GM12865 (cell line): ENCODE measurements around the gene METTL13.

ENCODE experiments used
- DNase-seq: peaks from one replicate; pipeline ENCODE4 v3.0.0; 2010; ENCODE audit warnings: low read depth
- H3K4me3 ChIP-seq: 2 replicates; pipeline ENCODE4 v1.5.1; 2011; ENCODE audit warnings: mild to moderate bottlenecking, low read depth, low read length, control low read depth
- CTCF ChIP-seq: IDR thresholded peaks from 2 replicates; pipeline ENCODE4 v1.5.1; 2011; ENCODE audit warnings: low read length, control low read depth, low read depth, inconsistent platforms; ENCODE audit not compliant: insufficient read depth; ENCODE audit errors: missing control alignments

Gene METTL13

GRCh38 chr1:171769171-171769570 is 12.3 kb upstream of the METTL13 start:
- no peak overlapping the region for H3K4me3 ChIP-seq
- TF ChIP-seq CTCF, result no peak
- no peak for DNase-seq

GRCh38 chr1:171769754-171770153 is 11.7 kb upstream of the METTL13 start:
- DNase-seq, result no peak
- H3K4me3 ChIP-seq, result no peak overlapping the region

GRCh38 chr1:171772312-171772711 is 9.1 kb upstream of the METTL13 start:
- no peak for TF ChIP-seq CTCF
- H3K4me3 ChIP-seq, result no peak overlapping the region
- DNase-seq, result peak; percentile 16

More at GRCh38 chr1:171769754-171770153, 11.7 kb upstream of the METTL13 start:
- TF ChIP-seq CTCF, result no peak

GRCh38 chr1:171780583-171781175 is 781 bp upstream of the METTL13 start:
- H3K4me3 ChIP-seq, result peak overlapping the region; percentile 61
- DNase-seq, result no peak
- TF ChIP-seq CTCF, result no peak

GRCh38 chr1:171783816-171784530 is 2.5 kb downstream of the METTL13 start:
- no peak for DNase-seq
- TF ChIP-seq CTCF, result no peak
- no peak overlapping the region for H3K4me3 ChIP-seq

- peak; percentile 55 for DNase-seq
- TF ChIP-seq CTCF, result no peak
- peak overlapping the region; percentile 30 for H3K4me3 ChIP-seq
Observed at GRCh38 chr1:171784784-171785183, 3.3 kb downstream of the METTL13 start.
